ENCODE measurements around the gene EEFSEC. TPM values are rescaled to one million over a fixed set of nuclear protein-coding genes. Genes with fewer than 3 reads are reported as not detected.

The EEFSEC gene
- total RNA-seq, 1 experiment from 2014 or later = 37.7 TPM

DNA sequence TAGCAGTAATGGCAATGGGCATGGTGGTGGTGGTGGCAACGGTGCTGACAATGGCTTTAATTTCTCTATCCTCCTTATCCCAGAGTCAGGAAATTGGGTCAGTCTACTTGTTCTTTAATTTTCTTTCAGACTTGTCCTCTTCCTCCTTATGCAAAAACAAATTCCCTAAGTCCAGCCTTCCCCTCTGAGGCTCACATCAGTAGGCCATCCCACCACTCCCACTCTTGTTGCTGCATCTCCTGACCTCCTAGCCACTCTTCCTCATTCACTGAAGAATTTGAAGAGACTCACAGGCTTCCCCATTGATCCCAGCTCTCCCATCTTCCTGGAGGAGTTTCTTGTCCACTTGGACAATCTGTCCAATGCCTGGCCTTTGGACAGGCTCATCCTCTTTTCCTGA lies 293.5 kb downstream of the EEFSEC start:
- TF ChIP-seq, protein P1, sequence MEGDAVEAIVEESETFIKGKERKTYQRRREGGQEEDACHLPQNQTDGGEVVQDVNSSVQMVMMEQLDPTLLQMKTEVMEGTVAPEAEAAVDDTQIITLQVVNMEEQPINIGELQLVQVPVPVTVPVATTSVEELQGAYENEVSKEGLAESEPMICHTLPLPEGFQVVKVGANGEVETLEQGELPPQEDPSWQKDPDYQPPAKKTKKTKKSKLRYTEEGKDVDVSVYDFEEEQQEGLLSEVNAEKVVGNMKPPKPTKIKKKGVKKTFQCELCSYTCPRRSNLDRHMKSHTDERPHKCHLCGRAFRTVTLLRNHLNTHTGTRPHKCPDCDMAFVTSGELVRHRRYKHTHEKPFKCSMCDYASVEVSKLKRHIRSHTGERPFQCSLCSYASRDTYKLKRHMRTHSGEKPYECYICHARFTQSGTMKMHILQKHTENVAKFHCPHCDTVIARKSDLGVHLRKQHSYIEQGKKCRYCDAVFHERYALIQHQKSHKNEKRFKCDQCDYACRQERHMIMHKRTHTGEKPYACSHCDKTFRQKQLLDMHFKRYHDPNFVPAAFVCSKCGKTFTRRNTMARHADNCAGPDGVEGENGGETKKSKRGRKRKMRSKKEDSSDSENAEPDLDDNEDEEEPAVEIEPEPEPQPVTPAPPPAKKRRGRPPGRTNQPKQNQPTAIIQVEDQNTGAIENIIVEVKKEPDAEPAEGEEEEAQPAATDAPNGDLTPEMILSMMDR (IDR thresholded peaks at IDR 0.05; ENCODE audit: unreplicated experiment) = no peak
- H3K27me3 Mint-ChIP-seq (ENCODE audit: unreplicated experiment) = peaks cover 96% of the 10 kb centered on the region
- H3K36me3 Mint-ChIP-seq (ENCODE audit: insufficient read depth, unreplicated experiment) = no peaks in the 10 kb centered on the region
- intact Hi-C loops (cut with micrococcal nuclease; ENCODE audit: unreplicated experiment) = no loop called here
- H3K27ac Mint-ChIP-seq (ENCODE audit: unreplicated experiment) = no peak overlapping the region
- no peaks in the 10 kb centered on the region for H3K4me1 Mint-ChIP-seq (ENCODE audit: low read depth, unreplicated experiment)
- BruUV-seq (replicated peaks) = no TSS peak
- CTCF ChIA-PET = no interaction called here
- H3K9me3 Mint-ChIP-seq (ENCODE audit: low read depth, unreplicated experiment) = no peaks in the 10 kb centered on the region
- no peak for DNase-seq
- H3K4me3 Mint-ChIP-seq (ENCODE audit: low read depth, unreplicated experiment) = no peak overlapping the region

DNA sequence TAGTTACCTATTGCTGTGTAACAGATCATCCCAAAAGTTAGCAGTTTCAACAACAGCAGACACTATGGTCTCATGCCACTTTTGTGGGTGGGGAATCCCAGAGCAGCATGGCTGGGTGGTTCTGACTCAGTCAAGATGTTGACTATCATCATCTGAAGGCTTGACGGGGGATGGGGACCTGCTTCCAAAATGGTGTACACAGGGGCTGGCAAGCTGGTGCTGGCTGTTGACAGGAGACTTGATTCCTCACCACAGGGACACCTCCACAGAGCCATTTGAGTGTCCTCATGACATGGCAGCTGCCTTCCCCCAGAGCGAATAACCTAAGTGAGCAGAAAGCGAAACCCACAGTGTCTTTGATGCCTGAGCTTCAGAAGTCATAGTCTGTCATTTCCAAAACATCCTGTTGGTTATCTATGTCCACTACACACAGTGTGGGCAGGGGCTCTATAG lies 294.3 kb downstream of the EEFSEC start:
- H3K27me3 Mint-ChIP-seq (ENCODE audit: unreplicated experiment) = peaks cover 100% of the 10 kb centered on the region
- no TSS peak for BruUV-seq (replicated peaks)
- no peak overlapping the region for H3K27ac Mint-ChIP-seq (ENCODE audit: unreplicated experiment)
- CTCF ChIA-PET = interaction anchor here (1.2 kb wide), 1 partner anchor 10 kb away, joined by 4 read pairs; no protein-coding TSS in a partner anchor
- no peaks in the 10 kb centered on the region for H3K36me3 Mint-ChIP-seq (ENCODE audit: insufficient read depth, unreplicated experiment)
- no peaks in the 10 kb centered on the region for H3K9me3 Mint-ChIP-seq (ENCODE audit: low read depth, unreplicated experiment)
- intact Hi-C loops (cut with micrococcal nuclease; ENCODE audit: unreplicated experiment) = no loop called here
- no peak overlapping the region for H3K4me3 Mint-ChIP-seq (ENCODE audit: low read depth, unreplicated experiment)
- H3K4me1 Mint-ChIP-seq (ENCODE audit: low read depth, unreplicated experiment) = no peaks in the 10 kb centered on the region
- no peak for DNase-seq
- TF ChIP-seq, protein P1 (IDR thresholded peaks at IDR 0.05; ENCODE audit: unreplicated experiment) = no peak

DNA sequence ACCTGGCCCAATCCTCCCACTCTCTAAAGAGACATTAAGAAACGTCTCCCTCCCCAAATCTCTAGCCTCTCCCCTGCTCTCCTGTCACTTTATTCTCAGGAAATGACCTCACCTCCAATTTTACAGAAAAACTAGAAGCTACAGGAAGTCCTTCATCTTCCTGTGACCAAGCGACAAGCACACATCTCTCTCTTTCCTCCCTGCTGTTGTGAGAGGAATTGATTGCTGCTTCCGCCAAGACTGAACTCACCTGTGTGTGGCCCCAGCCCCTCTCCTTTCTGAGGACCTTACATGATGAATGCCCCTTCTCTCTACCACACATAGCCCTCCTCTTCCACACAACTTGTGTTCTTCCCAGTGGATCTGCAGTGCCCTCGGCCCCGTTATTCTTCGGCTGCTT lies 295.2 kb downstream of the EEFSEC start:
- no peak overlapping the region for H3K4me3 Mint-ChIP-seq (ENCODE audit: low read depth, unreplicated experiment)
- no peaks in the 10 kb centered on the region for H3K9me3 Mint-ChIP-seq (ENCODE audit: low read depth, unreplicated experiment)
- TF ChIP-seq, protein P1 (IDR thresholded peaks at IDR 0.05; ENCODE audit: unreplicated experiment) = no peak
- no peak overlapping the region for H3K27ac Mint-ChIP-seq (ENCODE audit: unreplicated experiment)
- H3K4me1 Mint-ChIP-seq (ENCODE audit: low read depth, unreplicated experiment) = no peaks in the 10 kb centered on the region
- no peaks in the 10 kb centered on the region for H3K36me3 Mint-ChIP-seq (ENCODE audit: insufficient read depth, unreplicated experiment)
- DNase-seq = no peak
- CTCF ChIA-PET = interaction anchor here (0.6 to 1.6 kb wide), 3 partner anchors 10 to 164 kb away, joined by 3 to 4 read pairs (median 4); no protein-coding TSS in a partner anchor
- H3K27me3 Mint-ChIP-seq (ENCODE audit: unreplicated experiment) = peaks cover 97% of the 10 kb centered on the region
- intact Hi-C loops (cut with micrococcal nuclease; ENCODE audit: unreplicated experiment) = no loop called here
- no TSS peak for BruUV-seq (replicated peaks)

DNA sequence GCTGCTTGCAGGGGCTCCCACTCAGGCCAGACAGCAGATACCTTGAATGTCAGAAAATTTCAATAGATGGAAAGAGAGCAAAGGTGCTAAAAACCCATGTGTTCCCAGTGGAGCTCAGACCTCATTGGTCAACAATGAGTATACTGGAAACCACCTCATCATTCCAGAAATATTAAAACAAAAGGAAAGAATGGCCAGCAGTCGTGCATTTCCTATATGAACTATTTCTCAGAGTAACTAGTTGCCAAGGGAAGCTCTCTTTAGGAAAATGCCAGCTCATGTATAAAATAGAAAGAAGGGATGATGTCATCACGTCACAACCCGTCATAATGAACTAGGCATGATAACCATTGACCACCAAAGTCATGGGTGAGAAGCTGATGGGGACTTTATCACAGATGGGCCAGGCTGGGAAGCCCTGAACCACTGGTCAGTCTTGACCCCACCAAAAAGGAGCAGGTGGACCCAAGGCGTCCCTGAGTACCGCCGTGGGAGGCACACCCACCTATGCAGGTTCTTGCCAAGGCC lies 295.9 kb downstream of the EEFSEC start:
- CTCF ChIA-PET = interaction anchor here (1.6 kb wide), 1 partner anchor 10 kb away, joined by 4 read pairs; no protein-coding TSS in a partner anchor

More for the DNA sequence above, 295.9 kb downstream of the EEFSEC start:
- BruUV-seq (replicated peaks) = no TSS peak
- Mint-ChIP-seq H3K4me3 (ENCODE audit: low read depth, unreplicated experiment) (no peak overlapping the region), H3K9me3 (ENCODE audit: low read depth, unreplicated experiment) (no peaks in the 10 kb centered on the region), H3K27me3 (ENCODE audit: unreplicated experiment) (peaks cover 97% of the 10 kb centered on the region), H3K27ac (ENCODE audit: unreplicated experiment) (no peak overlapping the region), H3K4me1 (ENCODE audit: low read depth, unreplicated experiment) (no peaks in the 10 kb centered on the region), H3K36me3 (ENCODE audit: insufficient read depth, unreplicated experiment) (no peaks in the 10 kb centered on the region)
- intact Hi-C loops (cut with micrococcal nuclease; ENCODE audit: unreplicated experiment) = no loop called here
- DNase-seq = no peak
- TF ChIP-seq, protein P1 (IDR thresholded peaks at IDR 0.05; ENCODE audit: unreplicated experiment) = no peak

Measured in Calu3 (cell line).